ENCODE results near the gene HEPHL1.

- no peak for TF ChIP-seq YY1 (IDR thresholded peaks at IDR 0.05; ENCODE audit: insufficient read depth, insufficient read length)
- TF ChIP-seq ZNF274 (IDR thresholded peaks at IDR 0.05; ENCODE audit: low read depth, low read length): no peak
Measured at GRCh38 chr11:94132152-94132558, 111.0 kb downstream of the HEPHL1 start.
